CD14-positive monocyte (primary cell): ENCODE data around the gene DIS3L2. TPM values are rescaled to one million over a fixed set of nuclear protein-coding genes. Genes with fewer than 3 reads are reported as not detected.

ENCODE experiments used
- DNase-seq, 3 donors: peaks; one replicate each; pipeline ENCODE4 v3.0.0-alpha.2; 2011 to 2022
- H2AFZ ChIP-seq: 2 replicates; pipeline ENCODE4 v1.6.0; 2012; ENCODE audit warnings: mild to moderate bottlenecking, low read depth, low read length, inconsistent platforms; ENCODE audit not compliant: insufficient read depth, poor library complexity, severe bottlenecking
- H3K27ac ChIP-seq, 2 donors: 1 replicate in 1 of 2; 2 replicates in 1 of 2; pipeline ENCODE4 v1.5.1; 2012 to 2013; ENCODE audit warnings: low read length in 2 of 2, control low read depth in 1 of 2, inconsistent platforms in 1 of 2, low read depth in 1 of 2, mild to moderate bottlenecking in 1 of 2
- H3K27me3 ChIP-seq, 2 donors: one replicate each; pipeline versions ENCODE4 v1.6.0 to v1.6.1; 2011 to 2013; ENCODE audit warnings: low read length in 2 of 2; ENCODE audit not compliant: control insufficient read depth in 2 of 2, insufficient read depth in 2 of 2
- H3K36me3 ChIP-seq, 2 donors: replicated peaks in 1 of 2; 1 replicate in 1 of 2; 2 replicates in 1 of 2; pipeline versions ENCODE4 v1.5.1 to v1.6.1; 2012 to 2013; ENCODE audit warnings: low read length in 2 of 2, control low read depth in 1 of 2, inconsistent platforms in 1 of 2, mild to moderate bottlenecking in 1 of 2; ENCODE audit not compliant: insufficient read depth in 2 of 2, control insufficient read depth in 1 of 2
- H3K4me1 ChIP-seq, 2 donors: 1 replicate in 1 of 2; 2 replicates in 1 of 2; pipeline versions ENCODE4 v1.5.1 to v1.6.1; 2012 to 2013; ENCODE audit warnings: low read length in 2 of 2, control low read depth in 1 of 2, inconsistent platforms in 1 of 2, mild to moderate bottlenecking in 1 of 2, moderate library complexity in 1 of 2; ENCODE audit not compliant: insufficient read depth in 2 of 2, control insufficient read depth in 1 of 2
- H3K4me2 ChIP-seq: replicated peaks from 2 replicates; pipeline ENCODE3; 2012; ENCODE audit warnings: low read length, moderate library complexity, mild to moderate bottlenecking; ENCODE audit not compliant: poor library complexity, severe bottlenecking; ENCODE audit errors: extremely low read depth
- H3K4me3 ChIP-seq, 3 experiments: fragments of 200-600 bp in 1 of 3; sonication (generic) in 1 of 3; replicated peaks in 1 of 3; 1 replicate in 2 of 3; 2 replicates in 1 of 3; pipeline ENCODE4 v1.5.1; 2011 to 2013; ENCODE audit warnings: low read length in 3 of 3, mild to moderate bottlenecking in 3 of 3, control low read depth in 2 of 3, low read depth in 2 of 3, inconsistent platforms in 1 of 3, moderate library complexity in 1 of 3
- H3K79me2 ChIP-seq: 2 replicates; pipeline ENCODE4 v1.6.0; 2012; ENCODE audit warnings: mild to moderate bottlenecking, control low read depth, inconsistent platforms, low read length, moderate library complexity; ENCODE audit not compliant: insufficient read depth
- H3K9ac ChIP-seq: 2 replicates; pipeline ENCODE4 v1.6.0; 2017; ENCODE audit warnings: low read length, mild to moderate bottlenecking; ENCODE audit not compliant: insufficient read depth, poor library complexity, severe bottlenecking
- H3K9me3 ChIP-seq, 2 donors: replicated peaks in 1 of 2; 1 replicate in 1 of 2; 2 replicates in 1 of 2; pipeline versions ENCODE4 v1.5.1 to v1.6.1; 2012 to 2013; ENCODE audit warnings: low read length in 2 of 2, control low read depth in 1 of 2; ENCODE audit not compliant: control insufficient read depth in 1 of 2, insufficient read depth in 1 of 2
- H4K20me1 ChIP-seq: 2 replicates; pipeline ENCODE4 v1.6.0; 2012; ENCODE audit warnings: mild to moderate bottlenecking, low read length, control low read depth, moderate library complexity; ENCODE audit not compliant: insufficient read depth
- H3K27ac Mint-ChIP-seq, 7 donors: one replicate each; pipeline ENCODE4 v1.8.0; 2020; ENCODE audit warnings: mild to moderate bottlenecking in 7 of 7, mixed read lengths in 7 of 7, moderate library complexity in 6 of 7, inconsistent platforms in 2 of 7
- H3K27me3 Mint-ChIP-seq, 3 donors: one replicate each; pipeline ENCODE4 v1.8.0; 2021 to 2022; ENCODE audit warnings: low read depth in 3 of 3, mild to moderate bottlenecking in 3 of 3, mixed read lengths in 3 of 3, moderate library complexity in 3 of 3, inconsistent platforms in 1 of 3
- H3K36me3 Mint-ChIP-seq, 2 donors: one replicate each; pipeline ENCODE4 v1.8.0; 2020; ENCODE audit warnings: mixed read lengths in 2 of 2, inconsistent platforms in 1 of 2, mild to moderate bottlenecking in 1 of 2
- H3K4me1 Mint-ChIP-seq: one replicate; pipeline ENCODE4 v1.8.0; 2020; ENCODE audit warnings: mild to moderate bottlenecking, mixed read lengths
- H3K4me3 Mint-ChIP-seq, 2 donors: one replicate each; pipeline ENCODE4 v1.8.0; 2020; ENCODE audit warnings: mild to moderate bottlenecking in 2 of 2, mixed read lengths in 2 of 2, moderate library complexity in 1 of 2
- H3K9me3 Mint-ChIP-seq, 7 donors: one replicate each; pipeline ENCODE4 v1.8.0; 2020 to 2022; ENCODE audit warnings: mixed read lengths in 7 of 7, mild to moderate bottlenecking in 6 of 7, moderate library complexity in 6 of 7, inconsistent platforms in 2 of 7
- WGBS: methylation state at CpG from one replicate; pipeline ENCODE4 v1.1.5; 2013; ENCODE audit warnings: missing lambda C conversion rate; ENCODE audit not compliant: insufficient coverage; 5-methylcytosine and 5-hydroxymethylcytosine counted together
- intact Hi-C, 2 donors: fragments of 100-400 bp; cut with micrococcal nuclease; formaldehyde crosslinking; loops; one replicate each; pipeline versions ENCODE4 v1.15.0 to v1.15.1; 2023
- polyA plus RNA-seq, 3 donors: library from polyadenylated mRNA; depleted of rRNA in 1 of 3; unstranded in 2 of 3; stranded (reverse) in 1 of 3; fragments of 300-500 nt in 2 of 3; fragments of >200 nt in 1 of 3; fragmentation: Illumina TruSeq in 2 of 3; gene quantifications; 1 replicate in 2 of 3; 2 replicates in 1 of 3; pipeline ENCODE4 v1.2.3, GENCODE V29; 2012 to 2021
- TF ChIP-seq, protein P1 (sequence below): fragments of 200-600 bp; IDR thresholded peaks from one replicate; pipeline ENCODE4 v1.8.0; 2022; ENCODE audit warnings: antibody characterized with exemption, mild to moderate bottlenecking

The DIS3L2 gene
- polyA plus RNA-seq, 3 donors = 6.0 to 21.7 (median 6.4) TPM

DNA sequence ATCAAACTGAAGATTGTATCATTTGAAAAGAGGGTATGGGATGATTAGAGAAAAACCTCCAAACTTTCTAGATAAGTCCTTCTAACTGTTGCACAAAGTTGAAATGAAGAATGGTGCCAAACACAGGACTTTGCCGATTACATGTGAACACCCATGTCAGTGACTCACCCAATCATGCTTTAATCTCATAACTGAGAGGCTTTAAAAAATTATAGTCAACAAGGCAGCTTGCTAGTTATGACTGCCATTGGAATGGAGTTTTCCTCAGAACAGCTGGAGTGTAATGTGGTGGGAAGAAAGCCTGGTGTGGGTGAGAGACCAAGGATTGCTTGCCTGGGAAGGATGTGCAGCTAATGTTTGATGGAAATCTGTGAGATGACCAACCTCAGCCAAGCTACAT is 318.8 kb downstream of the DIS3L2 start:
- Histone ChIP-seq H3K4me3 (no peak overlapping the region), H3K79me2 (no peaks in the 10 kb centered on the region), H2AFZ (no peak overlapping the region), H3K27me3 (no peaks in the 10 kb centered on the region), H3K36me3 (peaks cover 2 to 10% of the 10 kb centered on the region in 2 donors), H3K4me1 (peaks cover 3 to 5% of the 10 kb centered on the region in 2 donors), H3K4me2 (no peak overlapping the region), H3K9me3 (peaks cover 0 to 2% of the 10 kb centered on the region in 2 donors), H3K27ac (no peak overlapping the region), H3K9ac (no peak overlapping the region), H4K20me1 (no peaks in the 10 kb centered on the region)
- intact Hi-C loops = no loop called here
- Mint-ChIP-seq H3K36me3 (peaks cover 26 to 42% of the 10 kb centered on the region in 2 donors), H3K9me3 (peaks cover 0 to 3% (median 0%) of the 10 kb centered on the region in 7 donors), H3K27ac (no peak overlapping the region), H3K4me1 (peaks cover 8% of the 10 kb centered on the region), H3K4me3 (no peak overlapping the region), H3K27me3 (peaks cover 0 to 1% (median 0%) of the 10 kb centered on the region in 3 donors)
- TF ChIP-seq, protein P1, sequence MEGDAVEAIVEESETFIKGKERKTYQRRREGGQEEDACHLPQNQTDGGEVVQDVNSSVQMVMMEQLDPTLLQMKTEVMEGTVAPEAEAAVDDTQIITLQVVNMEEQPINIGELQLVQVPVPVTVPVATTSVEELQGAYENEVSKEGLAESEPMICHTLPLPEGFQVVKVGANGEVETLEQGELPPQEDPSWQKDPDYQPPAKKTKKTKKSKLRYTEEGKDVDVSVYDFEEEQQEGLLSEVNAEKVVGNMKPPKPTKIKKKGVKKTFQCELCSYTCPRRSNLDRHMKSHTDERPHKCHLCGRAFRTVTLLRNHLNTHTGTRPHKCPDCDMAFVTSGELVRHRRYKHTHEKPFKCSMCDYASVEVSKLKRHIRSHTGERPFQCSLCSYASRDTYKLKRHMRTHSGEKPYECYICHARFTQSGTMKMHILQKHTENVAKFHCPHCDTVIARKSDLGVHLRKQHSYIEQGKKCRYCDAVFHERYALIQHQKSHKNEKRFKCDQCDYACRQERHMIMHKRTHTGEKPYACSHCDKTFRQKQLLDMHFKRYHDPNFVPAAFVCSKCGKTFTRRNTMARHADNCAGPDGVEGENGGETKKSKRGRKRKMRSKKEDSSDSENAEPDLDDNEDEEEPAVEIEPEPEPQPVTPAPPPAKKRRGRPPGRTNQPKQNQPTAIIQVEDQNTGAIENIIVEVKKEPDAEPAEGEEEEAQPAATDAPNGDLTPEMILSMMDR = no peak
- DNase-seq = no peak
- no CpG with 5 or more reads among the region's 1 CpG for WGBS

DNA sequence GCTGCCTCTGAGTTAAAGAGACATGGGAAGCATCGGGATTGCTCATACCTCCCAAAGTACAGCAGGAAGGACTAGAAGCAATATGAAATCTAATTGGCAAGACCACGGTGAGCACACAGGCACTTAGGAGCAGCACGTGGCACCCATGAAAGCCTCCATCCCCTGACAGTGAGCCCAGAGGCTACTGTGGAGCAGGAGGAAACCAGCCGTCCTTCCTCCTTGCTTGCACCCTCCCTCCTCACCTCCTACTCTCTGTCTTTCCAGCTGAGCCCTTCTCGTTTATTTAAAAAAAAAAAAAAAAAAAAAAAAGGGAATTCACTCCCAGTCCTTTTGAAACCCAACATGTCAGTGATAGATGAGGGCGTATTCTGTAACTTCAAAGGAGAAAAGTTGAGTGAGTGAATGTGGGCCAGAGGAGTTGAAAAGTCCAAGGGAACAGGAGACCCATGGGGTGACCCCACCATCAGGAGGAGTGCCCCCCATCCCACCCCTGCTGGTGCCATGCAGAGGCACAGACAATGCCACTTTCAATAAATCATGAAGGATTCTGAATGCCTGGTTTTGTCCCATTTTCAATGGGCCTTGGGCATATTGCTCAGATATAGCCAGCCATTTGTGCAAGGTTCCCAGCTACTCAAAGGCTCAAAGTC is 320.5 kb downstream of the DIS3L2 start:
- no peak overlapping the region for H3K4me3 Mint-ChIP-seq
- H3K9me3 Mint-ChIP-seq = peaks cover 0 to 3% (median 0%) of the 10 kb centered on the region in 7 donors
- Histone ChIP-seq H3K79me2 (no peaks in the 10 kb centered on the region), H3K27ac (no peak overlapping the region), H2AFZ (no peak overlapping the region), H3K4me2 (no peak overlapping the region), H3K4me1 (peaks cover 5 to 6% of the 10 kb centered on the region in 2 donors), H3K27me3 (no peaks in the 10 kb centered on the region), H3K4me3 (no peak overlapping the region), H4K20me1 (no peaks in the 10 kb centered on the region), H3K9me3 (peaks cover 0 to 2% of the 10 kb centered on the region in 2 donors), H3K36me3 (peaks cover 0 to 10% of the 10 kb centered on the region in 2 donors), H3K9ac (no peak overlapping the region)
- no peak for DNase-seq
- no peak overlapping the region for H3K27ac Mint-ChIP-seq
- TF ChIP-seq, protein P1 = no peak
- peaks cover 23 to 34% of the 10 kb centered on the region in 2 donors for H3K36me3 Mint-ChIP-seq
- intact Hi-C loops = no loop called here
- peaks cover 10% of the 10 kb centered on the region for H3K4me1 Mint-ChIP-seq
- peaks cover 0 to 1% (median 0%) of the 10 kb centered on the region in 3 donors for H3K27me3 Mint-ChIP-seq
- WGBS = 92% methylated on average over 3 of the region's 6 CpGs
